Kidney (tissue), 14 donors: ENCODE data around the gene IGF1R. TPM values are rescaled to one million over a fixed set of nuclear protein-coding genes. Genes with fewer than 3 reads are reported as not detected.

Experiments
- DNase-seq, 5 donors: peaks; one replicate each; pipeline ENCODE4 v3.0.0-alpha.2; 2013 to 2020
- FAIRE-seq: peaks from 2 replicates; lab custom pipeline; 2012; peaks lifted over from hg19 to GRCh38; lab: Jason Lieb, UNC
- H3K27ac ChIP-seq, 2 donors: one replicate each; pipeline ENCODE4 v1.7.0; 2013; ENCODE audit warnings: low read depth in 2 of 2, low read length in 2 of 2, inconsistent platforms in 1 of 2
- H3K27me3 ChIP-seq: one replicate; pipeline ENCODE4 v1.7.1; 2013; ENCODE audit warnings: low read length, inconsistent platforms; ENCODE audit not compliant: control insufficient read depth, insufficient read depth
- H3K36me3 ChIP-seq, 3 donors: one replicate each; pipeline versions ENCODE4 v1.7.0 to v1.7.1; 2013; ENCODE audit warnings: low read length in 3 of 3, control low read depth in 1 of 3, inconsistent platforms in 1 of 3; ENCODE audit not compliant: insufficient read depth in 3 of 3, control insufficient read depth in 2 of 3
- H3K4me1 ChIP-seq, 3 donors: one replicate each; pipeline versions ENCODE4 v1.7.0 to v1.7.1; 2013; ENCODE audit warnings: low read length in 3 of 3, inconsistent platforms in 1 of 3, low read depth in 1 of 3; ENCODE audit not compliant: control insufficient read depth in 2 of 3, insufficient read depth in 2 of 3
- H3K4me3 ChIP-seq, 3 donors: one replicate each; pipeline versions ENCODE4 v1.7.0 to v1.8.1; 2013; ENCODE audit warnings: low read length in 3 of 3, control low read depth in 1 of 3, inconsistent platforms in 1 of 3
- H3K9ac ChIP-seq, 3 donors: one replicate each; pipeline versions ENCODE4 v1.7.0 to v1.7.1; 2013; ENCODE audit warnings: low read length in 3 of 3, control low read depth in 1 of 3, inconsistent platforms in 1 of 3
- H3K9me3 ChIP-seq, 3 donors: one replicate each; pipeline versions ENCODE4 v1.7.0 to v1.7.1; 2013; ENCODE audit warnings: low read length in 3 of 3, control low read depth in 1 of 3, inconsistent platforms in 1 of 3; ENCODE audit not compliant: control insufficient read depth in 2 of 3, insufficient read depth in 1 of 3
- intact Hi-C: fragments of 100-400 bp; cut with DNase I; formaldehyde crosslinking; loops from one replicate; pipeline ENCODE4 v1.11.1; 2022
- polyA plus RNA-seq: library from polyadenylated mRNA; stranded (reverse); fragments of 350-450 nt; fragmentation: Illumina TruSeq; extraction: RNeasy Lipid Tissue Mini Kit (QIAGEN cat#74804); gene quantifications from one replicate; pipeline ENCODE4 v1.2.3, GENCODE V29; 2014; ENCODE audit warnings: low read depth, low replicate concordance; ENCODE audit not compliant: insufficient read depth
- total RNA-seq: library from RNA; stranded (reverse); fragmentation: NEBNext Ultra II Directional; extraction: Animal tissue kit (Norgen Biotek cat#: 25700); gene quantifications from one replicate; pipeline ENCODE4 v1.2.1, GENCODE V29; 2021
- TF ChIP-seq, protein P1 (sequence below): IDR thresholded peaks from 3 replicates; pipeline ENCODE4 v1.5.1; 2012; ENCODE audit warnings: mild to moderate bottlenecking, moderate library complexity, borderline replicate concordance; ENCODE audit not compliant: insufficient read depth; ENCODE audit errors: extremely low read depth
- donor health status: control.
- donor health status: control.
- donor health status: control.
- donor health status: control.
- donor health status: control.
- donor health status: DM: yes; HTN: yes; CAD: no.
- donor health status: Normal renal cell carcinoma (clear cell type).

Gene IGF1R
- total and polyA plus RNA-seq, 2 donors from 2014 or later: 6.5 to 73.2 TPM

DNA sequence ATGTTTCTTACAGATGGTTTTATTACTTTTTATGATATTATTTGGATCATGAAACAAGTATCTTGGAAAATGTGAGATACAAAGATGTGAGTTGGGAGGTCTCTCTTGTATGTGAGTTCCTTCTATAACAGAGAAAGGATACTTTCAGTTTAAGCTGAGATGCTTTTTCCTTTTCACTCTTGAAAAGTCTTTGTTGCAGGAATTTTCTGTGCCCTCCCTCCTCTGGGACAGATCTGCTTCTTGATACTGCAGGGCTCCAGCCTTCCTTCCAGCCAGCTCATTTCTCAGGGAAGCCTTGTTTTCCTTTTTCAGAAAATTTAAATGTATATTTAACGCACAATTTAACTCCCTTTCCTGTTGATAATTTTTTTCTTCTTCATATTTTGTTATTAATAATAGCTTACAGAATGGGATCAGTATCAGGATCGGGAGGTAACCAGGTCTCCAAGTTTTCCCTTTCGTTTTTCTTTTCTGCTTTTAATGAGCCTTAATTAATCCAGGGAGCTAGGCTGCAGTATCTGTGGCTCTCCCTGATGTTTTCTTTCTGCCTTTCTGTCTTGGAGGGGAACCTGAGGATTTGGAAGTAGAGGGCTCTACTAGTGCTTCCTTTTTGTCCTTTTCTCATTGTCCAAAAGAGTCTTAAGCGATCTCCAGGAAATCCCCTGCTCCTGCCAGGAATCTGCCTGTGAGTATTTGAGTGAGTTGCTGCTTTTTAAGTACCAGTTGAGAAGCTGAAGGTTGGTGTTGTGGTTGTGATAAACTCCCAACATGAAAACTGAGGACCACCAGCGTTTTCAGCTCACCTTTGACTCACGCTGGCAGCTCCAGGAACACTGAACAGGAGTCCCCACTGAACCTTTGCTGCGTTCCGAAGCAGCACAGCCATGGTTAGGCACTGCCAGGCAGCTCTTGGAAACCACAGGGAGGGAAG is 105.7 kb downstream of the IGF1R start:
- Histone ChIP-seq H3K27ac (peak overlapping the region in 1 of 2 donors; percentile 5), H3K9ac (peak overlapping the region in 2 of 3 donors; percentile 21 to 62), H3K4me3 (peak overlapping the region in 2 of 3 donors; percentile 58 to 71), H3K36me3 (no peaks in the 10 kb centered on the region), H3K27me3 (no peaks in the 10 kb centered on the region), H3K4me1 (peaks cover 0 to 8% (median 0%) of the 10 kb centered on the region in 3 donors), H3K9me3 (no peaks in the 10 kb centered on the region)
- DNase-seq (no peak), FAIRE-seq (no peak)
- TF ChIP-seq, protein P1, sequence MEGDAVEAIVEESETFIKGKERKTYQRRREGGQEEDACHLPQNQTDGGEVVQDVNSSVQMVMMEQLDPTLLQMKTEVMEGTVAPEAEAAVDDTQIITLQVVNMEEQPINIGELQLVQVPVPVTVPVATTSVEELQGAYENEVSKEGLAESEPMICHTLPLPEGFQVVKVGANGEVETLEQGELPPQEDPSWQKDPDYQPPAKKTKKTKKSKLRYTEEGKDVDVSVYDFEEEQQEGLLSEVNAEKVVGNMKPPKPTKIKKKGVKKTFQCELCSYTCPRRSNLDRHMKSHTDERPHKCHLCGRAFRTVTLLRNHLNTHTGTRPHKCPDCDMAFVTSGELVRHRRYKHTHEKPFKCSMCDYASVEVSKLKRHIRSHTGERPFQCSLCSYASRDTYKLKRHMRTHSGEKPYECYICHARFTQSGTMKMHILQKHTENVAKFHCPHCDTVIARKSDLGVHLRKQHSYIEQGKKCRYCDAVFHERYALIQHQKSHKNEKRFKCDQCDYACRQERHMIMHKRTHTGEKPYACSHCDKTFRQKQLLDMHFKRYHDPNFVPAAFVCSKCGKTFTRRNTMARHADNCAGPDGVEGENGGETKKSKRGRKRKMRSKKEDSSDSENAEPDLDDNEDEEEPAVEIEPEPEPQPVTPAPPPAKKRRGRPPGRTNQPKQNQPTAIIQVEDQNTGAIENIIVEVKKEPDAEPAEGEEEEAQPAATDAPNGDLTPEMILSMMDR: no peak
- intact Hi-C loops: no loop called here

DNA sequence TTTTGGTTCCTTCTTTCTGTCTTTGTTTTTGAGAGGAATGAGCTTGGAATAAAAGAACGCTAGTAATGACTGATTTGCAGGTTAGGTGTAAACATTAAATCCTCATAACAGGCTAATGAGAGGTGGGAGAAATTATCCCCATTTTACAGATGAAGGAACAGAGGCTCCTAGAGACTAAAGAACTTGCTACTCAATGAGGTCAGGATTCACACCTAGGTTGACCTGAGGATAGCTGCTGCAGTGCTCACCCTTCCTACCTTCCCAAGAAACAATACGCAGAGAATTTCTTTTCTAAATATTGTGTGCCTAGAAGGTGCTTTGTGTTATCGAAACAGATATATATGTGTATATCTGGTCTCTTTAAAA is 106.3 kb downstream of the IGF1R start:
- intact Hi-C loops: no loop called here
- Histone ChIP-seq H3K9ac (peak overlapping the region in 1 of 3 donors; percentile 21), H3K9me3 (no peaks in the 10 kb centered on the region), H3K27me3 (no peaks in the 10 kb centered on the region), H3K4me3 (peak overlapping the region in 1 of 3 donors; percentile 58), H3K27ac (peak overlapping the region in 1 of 2 donors; percentile 5), H3K36me3 (no peaks in the 10 kb centered on the region), H3K4me1 (peaks cover 0 to 8% (median 0%) of the 10 kb centered on the region in 3 donors)
- TF ChIP-seq, protein P1: no peak
- no peak for FAIRE-seq
- no peak for DNase-seq

DNA sequence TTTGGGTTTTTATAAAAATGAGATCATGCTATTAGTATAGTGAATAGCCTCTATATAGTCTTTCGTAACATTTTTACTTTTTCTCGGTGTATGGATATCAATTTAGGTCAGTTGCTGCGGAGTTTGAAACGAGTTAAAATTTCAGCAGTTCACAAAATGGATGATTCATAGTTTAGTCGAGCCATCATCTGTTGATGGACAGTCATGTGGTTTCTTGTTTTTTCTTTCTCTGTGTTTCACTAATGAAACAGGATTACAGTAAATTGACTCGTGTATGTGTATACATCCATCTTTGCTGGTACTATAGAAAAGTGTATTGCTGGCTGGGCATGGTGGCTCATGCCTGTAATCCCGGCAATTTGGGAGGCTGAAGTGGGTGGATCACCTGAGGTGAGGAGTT is 106.8 kb downstream of the IGF1R start:
- Histone ChIP-seq H3K9ac (no peak overlapping the region), H3K27ac (no peak overlapping the region), H3K27me3 (no peaks in the 10 kb centered on the region), H3K9me3 (no peaks in the 10 kb centered on the region), H3K4me1 (peaks cover 0 to 8% (median 0%) of the 10 kb centered on the region in 3 donors), H3K36me3 (no peaks in the 10 kb centered on the region), H3K4me3 (no peak overlapping the region)
- intact Hi-C loops: no loop called here
- no peak for DNase-seq
- FAIRE-seq: no peak
- TF ChIP-seq, protein P1: no peak
